ENCODE data around the gene SYCP3. TPM values are rescaled to one million over a fixed set of nuclear protein-coding genes. Genes with fewer than 3 reads are reported as not detected.

Gene SYCP3
- polyA plus RNA-seq, 1 donor (not counting 4 experiments of a cell fraction or from before 2014, with no cell fraction given) = 0.16 TPM

GRCh38 chr12:101713059-101713682, 26.1 kb downstream of the SYCP3 start:
- no peak overlapping the region for H3K9ac ChIP-seq (ENCODE audit: control insufficient read depth, extremely low read depth, insufficient read depth, low read length)
- H2AFZ ChIP-seq (ENCODE audit: control insufficient read depth, low read length) = no peak overlapping the region
- no peaks in the 10 kb centered on the region for H3K9me1 ChIP-seq (ENCODE audit: control insufficient read depth, extremely low read depth, insufficient read depth, low read length)
- no peak overlapping the region for H3K4me2 ChIP-seq (ENCODE audit: control insufficient read depth, extremely low read depth, insufficient read depth, low read depth, low read length)
- no peak for FAIRE-seq
- no peak overlapping the region for H3K4me3 ChIP-seq (ENCODE audit: control insufficient read depth in 2 of 3, extremely low read depth in 1 of 3, insufficient read depth in 2 of 3, low read depth in 1 of 3, low read length in 3 of 3)
- H3K27ac ChIP-seq (ENCODE audit: control insufficient read depth, insufficient read depth, low read length) = no peak overlapping the region
- no peaks in the 10 kb centered on the region for H3K4me1 ChIP-seq (ENCODE audit: control insufficient read depth, extremely low read depth, insufficient read depth, low read length)
- dilution Hi-C loops (cut with MboI; ENCODE audit: extremely low pct_ligation_motif_present, low sequenced_read_pairs) = no loop called here
- H3K36me3 ChIP-seq (ENCODE audit: control insufficient read depth in 2 of 2, extremely low read depth in 1 of 2, insufficient read depth in 2 of 2, low read length in 2 of 2) = no peaks in the 10 kb centered on the region
- no peaks in the 10 kb centered on the region for H4K20me1 ChIP-seq (ENCODE audit: control insufficient read depth, extremely low read depth, insufficient read depth, low read length)
- peaks cover 3% of the 10 kb centered on the region for H3K79me2 ChIP-seq (ENCODE audit: control insufficient read depth, insufficient read depth, low read length)
- no peak for TF ChIP-seq CTCF (optimal IDR thresholded peaks at IDR 0.05 in 1 of 3, IDR thresholded peaks at IDR 0.05 in 1 of 3, conservative IDR thresholded peaks at IDR 0.05 in 1 of 3; ENCODE audit: extremely low read depth in 1 of 3, insufficient read depth in 2 of 3, low read length in 3 of 3)
- TF ChIP-seq EZH2 (IDR thresholded peaks at IDR 0.05; ENCODE audit: low read length) = no peak
- no peaks in the 10 kb centered on the region for H3K27me3 ChIP-seq (ENCODE audit: control insufficient read depth, extremely low read depth, insufficient read depth, low read length)
- DNase-seq (ENCODE audit: low read depth, low spot score) = no peak
- no peaks in the 10 kb centered on the region for H3K9me3 ChIP-seq (ENCODE audit: control insufficient read depth, low read depth, low read length)

- Histone ChIP-seq H3K4me2 (ENCODE audit: control insufficient read depth, extremely low read depth, insufficient read depth, low read depth, low read length) (no peak overlapping the region), H3K9ac (ENCODE audit: control insufficient read depth, extremely low read depth, insufficient read depth, low read length) (no peak overlapping the region), H4K20me1 (ENCODE audit: control insufficient read depth, extremely low read depth, insufficient read depth, low read length) (no peaks in the 10 kb centered on the region), H3K9me3 (ENCODE audit: control insufficient read depth, low read depth, low read length) (no peaks in the 10 kb centered on the region), H3K36me3 (ENCODE audit: control insufficient read depth in 2 of 2, extremely low read depth in 1 of 2, insufficient read depth in 2 of 2, low read length in 2 of 2) (no peaks in the 10 kb centered on the region), H2AFZ (ENCODE audit: control insufficient read depth, low read length) (no peak overlapping the region), H3K4me1 (ENCODE audit: control insufficient read depth, extremely low read depth, insufficient read depth, low read length) (no peaks in the 10 kb centered on the region), H3K79me2 (ENCODE audit: control insufficient read depth, insufficient read depth, low read length) (peaks cover 7% of the 10 kb centered on the region), H3K9me1 (ENCODE audit: control insufficient read depth, extremely low read depth, insufficient read depth, low read length) (no peaks in the 10 kb centered on the region), H3K27me3 (ENCODE audit: control insufficient read depth, extremely low read depth, insufficient read depth, low read length) (no peaks in the 10 kb centered on the region), H3K27ac (ENCODE audit: control insufficient read depth, insufficient read depth, low read length) (no peak overlapping the region), H3K4me3 (ENCODE audit: control insufficient read depth in 2 of 3, extremely low read depth in 1 of 3, insufficient read depth in 2 of 3, low read depth in 1 of 3, low read length in 3 of 3) (no peak overlapping the region)
- DNase-seq (ENCODE audit: low read depth, low spot score) (no peak), FAIRE-seq (no peak)
- TF ChIP-seq CTCF (optimal IDR thresholded peaks at IDR 0.05 in 1 of 3, IDR thresholded peaks at IDR 0.05 in 1 of 3, conservative IDR thresholded peaks at IDR 0.05 in 1 of 3; ENCODE audit: extremely low read depth in 1 of 3, insufficient read depth in 2 of 3, low read length in 3 of 3) (no peak), EZH2 (IDR thresholded peaks at IDR 0.05; ENCODE audit: low read length) (no peak)
- dilution Hi-C loops (cut with MboI; ENCODE audit: extremely low pct_ligation_motif_present, low sequenced_read_pairs) = no loop called here
Measured at GRCh38 chr12:101710288-101710687, 29.0 kb downstream of the SYCP3 start.

Measured in keratinocyte (primary cell).